HepG2 (cell line): ENCODE measurements around the gene THOC5.

Experiments used
- NR3C1 ChIP-seq: sonication (generic); formaldehyde crosslinking; IDR thresholded peaks from 2 replicates; pipeline ENCODE4 v1.4.0; 2020; ENCODE audit warnings: missing genetic modification reagents
- TBX3 ChIP-seq: fragments of 450-650 bp; IDR thresholded peaks from 2 replicates; pipeline ENCODE4 v1.6.1; 2017; ENCODE audit warnings: antibody characterized with exemption, mild to moderate bottlenecking, inconsistent platforms, borderline replicate concordance

- TF ChIP-seq NR3C1 (no peak), TBX3 (no peak)
Observed at GRCh38 chr22:29473001-29473400, 80.6 kb downstream of the THOC5 start.
